MV-4-11 (cell line): ENCODE data around the gene PRR20A.
"Not testable (repeated sequence)": the region's sequence is repeated elsewhere in the genome, so short reads cannot be mapped to it uniquely, and the experiment has no call there.

Experiments
- DNase-seq: peaks from one replicate; lab custom pipeline; 2025; lab: John Stamatoyannopoulos, UW

PRR20A gene

GRCh38 chr13:57140235-57140968 is at the start of gene PRR20A:
PRR20A (plus strand) TSS chr13:57140918; CDS start chr13:57141305, 387 bp downstream.
- not testable (repeated sequence) for DNase-seq

- no peak for DNase-seq
Observed at GRCh38 chr13:57114945-57115344, 25.8 kb upstream of the PRR20A start.

GRCh38 chr13:57123681-57124080 is 17.0 kb upstream of the PRR20A start:
- DNase-seq, result no peak

GRCh38 chr13:57128909-57129308 is 11.8 kb upstream of the PRR20A start:
- no peak for DNase-seq

- DNase-seq, result no peak
Observed at GRCh38 chr13:57136093-57136492, 4.6 kb upstream of the PRR20A start.

GRCh38 chr13:57137585-57137984 is 3.1 kb upstream of the PRR20A start:
- no peak for DNase-seq

- no peak for DNase-seq
Observed at GRCh38 chr13:57138988-57139387, 1.7 kb upstream of the PRR20A start.

GRCh38 chr13:57139781-57140180 is 937 bp upstream of the PRR20A start:
- DNase-seq, result not testable (repeated sequence)

GRCh38 chr13:57147188-57147587 is 6.5 kb downstream of the PRR20A start, which contains the start of gene PRR20B:
PRR20B (plus strand) TSS chr13:57147488; CDS start chr13:57147875, 387 bp downstream.
- DNase-seq, result not testable (repeated sequence)

GRCh38 chr13:57148106-57148505 is 7.4 kb downstream of the PRR20A start:
- not testable (repeated sequence) for DNase-seq

- DNase-seq, result not testable (repeated sequence)
Observed at GRCh38 chr13:57153761-57154160, 13.0 kb downstream of the PRR20A start, which contains the start of gene PRR20C. PRR20C (plus strand) TSS chr13:57154061; CDS start chr13:57154448, 387 bp downstream.

- not testable (repeated sequence) for DNase-seq
Observed at GRCh38 chr13:57160332-57160731, 19.6 kb downstream of the PRR20A start, which contains the start of gene PRR20D. PRR20D (plus strand) TSS chr13:57160632; CDS start chr13:57161019, 387 bp downstream.

- not testable (repeated sequence) for DNase-seq
Observed at GRCh38 chr13:57166897-57167296, 26.2 kb downstream of the PRR20A start, which contains the start of gene PRR20E. PRR20E (plus strand) TSS chr13:57167197; CDS start chr13:57167584, 387 bp downstream.

- no peak for DNase-seq
Observed at GRCh38 chr13:57191667-57192066, 50.9 kb downstream of the PRR20A start.
